Parathyroid adenoma (tissue), 2 donors: ENCODE results near the gene MAT2B.

ENCODE experiments used
- H2AFZ ChIP-seq: fragments of 300-600 bp; sonication (generic); one replicate; pipeline ENCODE4 v1.7.0; 2017; ENCODE audit warnings: antibody characterized with exemption, mild to moderate bottlenecking
- H3K27ac ChIP-seq: fragments of 300-600 bp; sonication (generic); one replicate; pipeline ENCODE4 v1.7.0; 2017
- H3K27me3 ChIP-seq: fragments of 300-600 bp; sonication (generic); one replicate; pipeline ENCODE4 v1.7.0; 2017; ENCODE audit warnings: low read length; ENCODE audit not compliant: control insufficient read depth, insufficient read depth
- H3K36me3 ChIP-seq: fragments of 300-600 bp; sonication (generic); one replicate; pipeline ENCODE4 v1.7.0; 2017; ENCODE audit warnings: low read length; ENCODE audit not compliant: control insufficient read depth, insufficient read depth
- H3K4me1 ChIP-seq: fragments of 300-600 bp; sonication (generic); one replicate; pipeline ENCODE4 v1.7.0; 2017; ENCODE audit warnings: control low read depth
- H3K4me2 ChIP-seq: fragments of 300-600 bp; sonication (generic); one replicate; pipeline ENCODE4 v1.7.0; 2017; ENCODE audit warnings: low read length
- H3K4me3 ChIP-seq: fragments of 300-600 bp; sonication (generic); one replicate; pipeline ENCODE4 v1.7.0; 2017; ENCODE audit warnings: low read depth, low read length
- H3K79me2 ChIP-seq: fragments of 300-600 bp; sonication (generic); one replicate; pipeline ENCODE4 v1.7.0; 2017; ENCODE audit warnings: control low read depth
- H3K9ac ChIP-seq: fragments of 300-600 bp; sonication (generic); one replicate; pipeline ENCODE4 v1.7.0; 2017; ENCODE audit warnings: mild to moderate bottlenecking
- H3K9me3 ChIP-seq: fragments of 300-600 bp; sonication (generic); one replicate; pipeline ENCODE4 v1.7.0; 2017; ENCODE audit warnings: low read length; ENCODE audit not compliant: control insufficient read depth
- TF ChIP-seq, protein P1 (sequence below): fragments of 300-600 bp; sonication (generic); IDR thresholded peaks from one replicate; pipeline ENCODE4 v1.7.0; 2017; ENCODE audit warnings: antibody characterized with exemption, mild to moderate bottlenecking
- donor health status: primary hyperparathyroidism.

The MAT2B gene

DNA sequence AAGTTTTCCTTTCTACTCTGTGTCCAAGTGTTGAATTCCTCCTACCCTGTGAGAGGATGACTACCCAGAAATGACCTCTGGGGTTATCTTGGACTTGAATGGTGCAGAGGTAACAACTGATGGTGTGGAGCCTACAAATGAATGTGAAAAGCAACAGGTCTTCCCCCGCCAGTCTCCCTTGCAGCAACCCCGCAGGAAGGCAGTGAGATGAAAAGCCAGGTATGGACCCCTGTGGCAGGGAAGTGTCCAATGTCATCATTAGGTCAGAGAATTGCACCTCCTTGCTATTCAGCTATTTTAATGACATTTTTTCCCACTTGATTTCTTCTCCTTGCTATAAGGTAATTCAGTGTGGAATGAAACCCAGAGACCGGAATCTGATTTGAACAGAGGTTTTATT, 58.5 kb downstream of the MAT2B start:
- H3K4me2 ChIP-seq, result no peak overlapping the region
- TF ChIP-seq, protein P1, sequence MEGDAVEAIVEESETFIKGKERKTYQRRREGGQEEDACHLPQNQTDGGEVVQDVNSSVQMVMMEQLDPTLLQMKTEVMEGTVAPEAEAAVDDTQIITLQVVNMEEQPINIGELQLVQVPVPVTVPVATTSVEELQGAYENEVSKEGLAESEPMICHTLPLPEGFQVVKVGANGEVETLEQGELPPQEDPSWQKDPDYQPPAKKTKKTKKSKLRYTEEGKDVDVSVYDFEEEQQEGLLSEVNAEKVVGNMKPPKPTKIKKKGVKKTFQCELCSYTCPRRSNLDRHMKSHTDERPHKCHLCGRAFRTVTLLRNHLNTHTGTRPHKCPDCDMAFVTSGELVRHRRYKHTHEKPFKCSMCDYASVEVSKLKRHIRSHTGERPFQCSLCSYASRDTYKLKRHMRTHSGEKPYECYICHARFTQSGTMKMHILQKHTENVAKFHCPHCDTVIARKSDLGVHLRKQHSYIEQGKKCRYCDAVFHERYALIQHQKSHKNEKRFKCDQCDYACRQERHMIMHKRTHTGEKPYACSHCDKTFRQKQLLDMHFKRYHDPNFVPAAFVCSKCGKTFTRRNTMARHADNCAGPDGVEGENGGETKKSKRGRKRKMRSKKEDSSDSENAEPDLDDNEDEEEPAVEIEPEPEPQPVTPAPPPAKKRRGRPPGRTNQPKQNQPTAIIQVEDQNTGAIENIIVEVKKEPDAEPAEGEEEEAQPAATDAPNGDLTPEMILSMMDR, result no peak
- H3K79me2 ChIP-seq, result no peaks in the 10 kb centered on the region
- H3K27me3 ChIP-seq, result no peaks in the 10 kb centered on the region
- no peak overlapping the region for H3K4me3 ChIP-seq
- no peak overlapping the region for H2AFZ ChIP-seq
- H3K4me1 ChIP-seq, result no peaks in the 10 kb centered on the region
- H3K27ac ChIP-seq, result no peak overlapping the region
- no peaks in the 10 kb centered on the region for H3K36me3 ChIP-seq
- H3K9ac ChIP-seq, result no peak overlapping the region
- H3K9me3 ChIP-seq, result no peaks in the 10 kb centered on the region

DNA sequence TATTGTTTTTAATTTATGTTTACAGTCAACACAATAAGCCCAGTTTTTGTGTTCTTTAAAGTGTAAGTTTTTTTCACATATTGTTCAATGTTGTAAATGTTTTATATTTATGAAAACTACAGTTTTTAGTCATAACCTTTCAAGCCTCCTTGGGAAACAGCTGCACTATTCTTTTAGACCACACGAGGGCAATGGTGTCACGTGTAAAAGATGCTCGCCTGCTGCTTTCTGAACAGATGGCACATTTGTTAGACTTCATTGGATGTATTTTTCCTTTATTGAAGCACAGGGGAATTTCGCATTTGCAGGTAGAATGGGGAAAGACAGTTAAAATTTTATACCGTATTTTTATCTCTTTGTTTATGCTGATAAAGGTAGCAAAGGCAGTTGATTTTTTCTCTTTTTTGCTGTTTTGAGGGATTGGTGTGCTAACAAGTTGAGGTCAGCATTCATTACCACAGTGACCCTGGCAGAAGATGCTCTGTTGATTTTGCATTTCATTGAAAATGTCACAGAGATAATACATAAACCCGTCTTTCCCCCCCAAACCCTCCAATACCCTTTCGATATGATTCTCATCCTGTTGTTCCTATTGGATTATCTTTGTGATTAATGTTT, 59.0 kb downstream of the MAT2B start:
- Histone ChIP-seq H3K36me3 (no peaks in the 10 kb centered on the region), H3K9ac (no peak overlapping the region), H3K9me3 (no peaks in the 10 kb centered on the region), H3K4me3 (no peak overlapping the region), H3K4me1 (no peaks in the 10 kb centered on the region), H3K27ac (no peak overlapping the region), H3K27me3 (no peaks in the 10 kb centered on the region), H3K79me2 (no peaks in the 10 kb centered on the region), H3K4me2 (no peak overlapping the region), H2AFZ (no peak overlapping the region)
- TF ChIP-seq, protein P1, result peak; percentile 88

DNA sequence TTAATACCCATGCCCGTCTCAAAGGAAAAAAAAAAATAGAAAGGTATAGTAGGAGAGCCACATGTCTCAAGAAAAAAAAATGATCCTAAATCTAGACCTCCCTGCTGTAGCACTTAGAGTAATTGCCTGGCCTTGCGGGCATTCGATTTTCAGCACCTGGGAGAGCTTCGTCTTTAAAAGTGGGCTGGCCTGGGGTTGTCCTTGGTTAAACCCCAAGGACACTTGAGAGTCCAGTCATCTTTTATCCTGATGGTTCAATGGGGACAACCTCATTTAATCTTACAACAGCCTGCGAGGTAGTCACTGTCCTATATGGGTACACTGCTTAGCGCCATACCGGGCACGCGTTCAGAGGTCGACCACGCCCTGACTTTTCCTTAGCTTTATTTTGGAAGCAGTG, 60.1 kb downstream of the MAT2B start:
- H3K4me3 ChIP-seq, result peak overlapping the region; percentile 49
- H3K9me3 ChIP-seq, result no peaks in the 10 kb centered on the region
- H3K27me3 ChIP-seq, result no peaks in the 10 kb centered on the region
- H3K27ac ChIP-seq, result no peak overlapping the region
- no peaks in the 10 kb centered on the region for H3K4me1 ChIP-seq
- H3K36me3 ChIP-seq, result no peaks in the 10 kb centered on the region
- peak overlapping the region; percentile 71 for H3K4me2 ChIP-seq
- TF ChIP-seq, protein P1, result no peak
- no peaks in the 10 kb centered on the region for H3K79me2 ChIP-seq
- H2AFZ ChIP-seq, result peak overlapping the region; percentile 61
- no peak overlapping the region for H3K9ac ChIP-seq

DNA sequence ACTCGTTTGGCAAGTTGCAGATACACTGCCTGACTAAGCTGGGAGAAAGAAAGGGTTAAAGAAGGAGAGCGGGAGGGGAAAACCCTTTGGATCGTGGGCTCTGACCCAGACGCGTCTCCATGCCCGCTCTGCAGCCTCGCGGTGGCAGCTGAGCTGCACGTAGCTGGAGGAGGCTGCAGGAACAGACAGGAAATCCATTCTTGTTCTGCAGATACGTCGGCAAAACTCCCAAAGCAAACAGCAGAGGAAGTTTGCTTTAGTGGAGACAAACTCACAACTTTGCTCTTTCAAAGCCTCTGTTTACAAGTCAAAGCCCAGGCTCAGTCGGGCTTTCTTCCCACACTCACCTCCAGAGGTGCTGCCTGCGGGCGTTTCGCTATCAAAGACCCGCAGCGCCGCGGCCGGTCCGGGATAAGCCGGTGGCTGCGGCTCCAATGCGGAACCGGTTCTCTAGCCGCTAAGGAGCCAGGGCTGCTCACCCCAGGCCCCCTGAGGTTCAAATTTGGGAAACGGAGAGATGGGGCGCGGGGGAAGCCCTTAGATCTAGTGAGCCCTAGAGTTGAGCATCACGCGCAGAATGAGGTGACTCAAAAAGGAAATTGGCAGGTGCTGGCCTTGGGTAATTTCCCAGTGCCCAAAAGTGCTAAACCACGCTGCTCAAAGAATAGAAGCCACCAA, 60.7 kb downstream of the MAT2B start:
- peak overlapping the region; percentile 71 for H3K4me2 ChIP-seq
- no peaks in the 10 kb centered on the region for H3K79me2 ChIP-seq
- TF ChIP-seq, protein P1, result no peak
- peak overlapping the region; percentile 49 for H3K4me3 ChIP-seq
- H3K9me3 ChIP-seq, result no peaks in the 10 kb centered on the region
- H2AFZ ChIP-seq, result peak overlapping the region; percentile 61
- no peak overlapping the region for H3K27ac ChIP-seq
- no peak overlapping the region for H3K9ac ChIP-seq
- H3K36me3 ChIP-seq, result no peaks in the 10 kb centered on the region
- H3K4me1 ChIP-seq, result no peaks in the 10 kb centered on the region
- no peaks in the 10 kb centered on the region for H3K27me3 ChIP-seq

GRCh38 chr5:163566678-163567077, 61.3 kb downstream of the MAT2B start:
- Histone ChIP-seq H3K27ac (no peak overlapping the region), H3K36me3 (no peaks in the 10 kb centered on the region), H3K79me2 (no peaks in the 10 kb centered on the region), H3K9me3 (no peaks in the 10 kb centered on the region), H3K4me2 (peak overlapping the region; percentile 71), H3K4me3 (peak overlapping the region; percentile 49), H3K4me1 (no peaks in the 10 kb centered on the region), H3K27me3 (no peaks in the 10 kb centered on the region), H2AFZ (peak overlapping the region; percentile 61), H3K9ac (no peak overlapping the region)
- TF ChIP-seq, protein P1, result no peak
